H9 (cell line): Measurements from ENCODE around the gene PAK6. TPM values are rescaled to one million over a fixed set of nuclear protein-coding genes. Genes with fewer than 3 reads are reported as not detected.

Source experiments
- DNase-seq: peaks from one replicate; pipeline ENCODE4 v3.0.0-alpha.2; 2017
- H2AFZ ChIP-seq: one replicate; pipeline ENCODE4 v1.6.1; 2013; ENCODE audit warnings: mild to moderate bottlenecking, low read length, control low read depth, moderate library complexity
- H2AK5ac ChIP-seq: 2 replicates; pipeline ENCODE4 v1.6.1; 2013; ENCODE audit warnings: low read length, control low read depth, mixed read lengths; ENCODE audit not compliant: insufficient read length
- H2BK120ac ChIP-seq: one replicate; pipeline ENCODE4 v1.6.1; 2013; ENCODE audit warnings: low read depth, mild to moderate bottlenecking, low read length, control low read depth, inconsistent platforms; ENCODE audit not compliant: poor library complexity, severe bottlenecking
- H2BK12ac ChIP-seq: 2 replicates; pipeline ENCODE4 v1.6.1; 2013; ENCODE audit warnings: low read length, control low read depth, mixed read lengths, low read depth; ENCODE audit not compliant: insufficient read length
- H2BK15ac ChIP-seq: 2 replicates; pipeline ENCODE4 v1.6.1; 2013; ENCODE audit warnings: low read depth, low read length, control low read depth
- H2BK20ac ChIP-seq: one replicate; pipeline ENCODE4 v1.6.1; 2013; ENCODE audit warnings: low read depth, mild to moderate bottlenecking, low read length, control low read depth, inconsistent platforms; ENCODE audit not compliant: poor library complexity, severe bottlenecking
- H2BK5ac ChIP-seq: 2 replicates; pipeline ENCODE4 v1.6.1; 2013; ENCODE audit warnings: low read length, control low read depth, mixed read lengths; ENCODE audit not compliant: insufficient read length
- H3K14ac ChIP-seq: 2 replicates; pipeline ENCODE4 v1.6.1; 2013; ENCODE audit warnings: low read length, control low read depth; ENCODE audit not compliant: insufficient read depth
- H3K18ac ChIP-seq: 2 replicates; pipeline ENCODE4 v1.6.1; 2013; ENCODE audit warnings: low read depth, mild to moderate bottlenecking, mixed read lengths, low read length, control low read depth; ENCODE audit not compliant: insufficient read length
- H3K23ac ChIP-seq: 2 replicates; pipeline ENCODE4 v1.6.1; 2013; ENCODE audit warnings: low read length, control low read depth, mixed read lengths, low read depth; ENCODE audit not compliant: insufficient read length
- H3K23me2 ChIP-seq: 2 replicates; pipeline ENCODE4 v1.6.1; 2013; ENCODE audit warnings: low read depth, mild to moderate bottlenecking, mixed read lengths, low read length, control low read depth; ENCODE audit not compliant: insufficient read length, poor library complexity, severe bottlenecking
- H3K27ac ChIP-seq: 2 replicates; pipeline ENCODE4 v1.5.1; 2013; ENCODE audit warnings: low read length, control low read depth, mixed read lengths, low read depth; ENCODE audit not compliant: insufficient read length
- H3K27me3 ChIP-seq: 2 replicates; pipeline ENCODE4 v1.6.1; 2013; ENCODE audit warnings: low read length, control low read depth, inconsistent platforms; ENCODE audit not compliant: insufficient read depth
- H3K4ac ChIP-seq: 2 replicates; pipeline ENCODE4 v1.6.1; 2013; ENCODE audit warnings: low read depth, mild to moderate bottlenecking, control low read depth, inconsistent platforms, low read length, moderate library complexity
- H3K4me1 ChIP-seq: 2 replicates; pipeline ENCODE4 v1.6.1; 2013; ENCODE audit warnings: low read length, control low read depth, inconsistent platforms; ENCODE audit not compliant: insufficient read depth
- H3K4me2 ChIP-seq: 2 replicates; pipeline ENCODE4 v1.6.1; 2013; ENCODE audit warnings: low read length, control low read depth, mixed read lengths; ENCODE audit not compliant: insufficient read length, insufficient read depth
- H3K56ac ChIP-seq: 2 replicates; pipeline ENCODE4 v1.6.1; 2013; ENCODE audit warnings: low read depth, mild to moderate bottlenecking, mixed read lengths, low read length, control low read depth; ENCODE audit not compliant: insufficient read length
- H3K79me1 ChIP-seq: 2 replicates; pipeline ENCODE4 v1.6.1; 2013; ENCODE audit warnings: low read depth, mild to moderate bottlenecking, moderate library complexity, low read length, control low read depth, inconsistent platforms; ENCODE audit not compliant: insufficient read depth, poor library complexity, severe bottlenecking
- H3K79me2 ChIP-seq: 2 replicates; pipeline ENCODE4 v1.6.1; 2013; ENCODE audit warnings: low read length, control low read depth, inconsistent platforms; ENCODE audit not compliant: insufficient read depth
- H3K9ac ChIP-seq: 2 replicates; pipeline ENCODE4 v1.6.1; 2013; ENCODE audit warnings: low read length, control low read depth, mixed read lengths; ENCODE audit not compliant: insufficient read length; ENCODE audit errors: extremely low read depth
- H3K9me3 ChIP-seq: one replicate; pipeline ENCODE4 v1.6.1; 2013; ENCODE audit warnings: low read depth, low read length, inconsistent platforms; ENCODE audit not compliant: control insufficient read depth
- H3T11ph ChIP-seq: one replicate; pipeline ENCODE4 v1.6.1; 2013; ENCODE audit warnings: mild to moderate bottlenecking, low read length, control low read depth, inconsistent platforms
- H4K20me1 ChIP-seq: one replicate; pipeline ENCODE4 v1.6.1; 2013; ENCODE audit not compliant: control insufficient read depth, insufficient read length, insufficient read depth
- H4K5ac ChIP-seq: 2 replicates; pipeline ENCODE4 v1.6.1; 2013; ENCODE audit warnings: low read depth, mild to moderate bottlenecking, mixed read lengths, low read length, control low read depth; ENCODE audit not compliant: insufficient read length
- H4K8ac ChIP-seq: replicated peaks from 2 replicates; pipeline ENCODE4 v1.6.1; 2013; ENCODE audit warnings: low read length, control low read depth, mixed read lengths, low read depth; ENCODE audit not compliant: insufficient read length
- H4K91ac ChIP-seq: 2 replicates; pipeline ENCODE4 v1.6.1; 2013; ENCODE audit warnings: low read depth, mild to moderate bottlenecking, moderate library complexity, mixed read lengths, low read length, control low read depth; ENCODE audit not compliant: insufficient read length
- H3K27ac Mint-ChIP-seq, 3 experiments: 2 replicates in 2 of 3; 3 replicates in 1 of 3; pipeline ENCODE4 v1.8.0; 2020 to 2021; ENCODE audit warnings: mixed read lengths in 3 of 3, mild to moderate bottlenecking in 1 of 3, moderate library complexity in 1 of 3
- H3K27me3 Mint-ChIP-seq: 2 replicates; pipeline ENCODE4 v1.8.0; 2021; ENCODE audit warnings: low read depth, mild to moderate bottlenecking, moderate library complexity, mixed read lengths
- H3K36me3 Mint-ChIP-seq, 3 experiments: 2 replicates in 2 of 3; 3 replicates in 1 of 3; pipeline ENCODE4 v1.8.0; 2020 to 2021; ENCODE audit warnings: low read depth in 3 of 3, mixed read lengths in 3 of 3; ENCODE audit not compliant: insufficient read depth in 1 of 3
- H3K4me1 Mint-ChIP-seq, 2 experiments: 2 replicates each; pipeline ENCODE4 v1.8.0; 2020; ENCODE audit warnings: mixed read lengths in 2 of 2
- H3K4me3 Mint-ChIP-seq, 2 experiments: 2 replicates in 1 of 2; 3 replicates in 1 of 2; pipeline ENCODE4 v1.8.0; 2020 to 2021; ENCODE audit warnings: mild to moderate bottlenecking in 2 of 2, mixed read lengths in 2 of 2, moderate library complexity in 1 of 2
- H3K9me3 Mint-ChIP-seq, 2 experiments: 2 replicates in 1 of 2; 3 replicates in 1 of 2; pipeline ENCODE4 v1.8.0; 2020; ENCODE audit warnings: mild to moderate bottlenecking in 2 of 2, mixed read lengths in 2 of 2, moderate library complexity in 1 of 2
- CTCF ChIP-seq: fragments of 200-600 bp; sonication (generic); conservative IDR thresholded peaks from 3 replicates; pipeline ENCODE4 v1.8.0; 2021; ENCODE audit warnings: antibody characterized with exemption, mild to moderate bottlenecking
- WGBS: extraction: QIAGEN DNeasy Blood & Tissue Kit; methylation state at CpG from one replicate; pipeline ENCODE4 v1.1.7; 2013; ENCODE audit warnings: missing lambda C conversion rate, low lambda C conversion rate, mixed read lengths; ENCODE audit not compliant: insufficient read length; ENCODE audit errors: extremely low coverage; 5-methylcytosine and 5-hydroxymethylcytosine counted together
- total RNA-seq: library from RNA; stranded (reverse); gene quantifications from 2 replicates; pipeline ENCODE4 v1.2.1, GENCODE V29; 2021

PAK6 gene
- total RNA-seq, 1 experiment from 2014 or later = 7.4 TPM

GRCh38 chr15:40310001-40310959 lies 71.4 kb downstream of the PAK6 start:
- no peak overlapping the region for H2BK5ac ChIP-seq
- no peak overlapping the region for H2BK12ac ChIP-seq
- no peak overlapping the region for H2BK20ac ChIP-seq
- no peak overlapping the region for H3K56ac ChIP-seq
- Mint-ChIP-seq H3K27ac (no peak overlapping the region; a peak in 1 of 7 replicates), H3K27me3 (peaks cover 54% of the 10 kb centered on the region), H3K4me1 (peaks cover 30 to 41% of the 10 kb centered on the region in 2 experiments), H3K9me3 (no peaks in the 10 kb centered on the region; a peak in 1 of 5 replicates), H3K4me3 (peak overlapping the region in 1 of 2 experiments; percentile 55; a peak in 1 of 5 replicates), H3K36me3 (no peaks in the 10 kb centered on the region)
- H3K23ac ChIP-seq = no peak overlapping the region
- H3K14ac ChIP-seq = no peak overlapping the region
- no peak overlapping the region for H4K5ac ChIP-seq
- no CpG with 5 or more reads among the region's 4 CpGs for WGBS
- H4K91ac ChIP-seq = no peak overlapping the region
- H3K27ac ChIP-seq = no peak overlapping the region
- H3K4me2 ChIP-seq = no peak overlapping the region
- no peaks in the 10 kb centered on the region for H3K27me3 ChIP-seq
- H4K20me1 ChIP-seq = no peaks in the 10 kb centered on the region
- no peak overlapping the region for H2BK120ac ChIP-seq
- no peak overlapping the region for H3T11ph ChIP-seq
- H3K9ac ChIP-seq = no peak overlapping the region
- H3K18ac ChIP-seq = no peak overlapping the region
- peaks cover 6% of the 10 kb centered on the region; the same call in 1 of the 2 replicates for H3K4me1 ChIP-seq
- peak; percentile 90 for TF ChIP-seq CTCF
- no peaks in the 10 kb centered on the region for H3K9me3 ChIP-seq
- no peak overlapping the region for H2BK15ac ChIP-seq
- no peak overlapping the region for H2AFZ ChIP-seq
- DNase-seq = peak; percentile 80
- no peaks in the 10 kb centered on the region for H3K79me1 ChIP-seq
- no peaks in the 10 kb centered on the region for H3K23me2 ChIP-seq
- H3K79me2 ChIP-seq = no peaks in the 10 kb centered on the region
- no peak overlapping the region for H4K8ac ChIP-seq
- no peak overlapping the region for H3K4ac ChIP-seq
- H2AK5ac ChIP-seq = no peak overlapping the region
